GM19438 (cell line): ENCODE results near the gene SLC9B2.

ENCODE experiments used
- ATAC-seq: cut with Tn5 transposase; IDR thresholded peaks from one replicate; pipeline ENCODE4 v1.9.1; 2021; ENCODE audit warnings: low read depth; ENCODE audit not compliant: unreplicated experiment

Gene SLC9B2

GRCh38 chr4:103076747-103077347, at the start of gene SLC9B2:
SLC9B2 (minus strand) TSS chr4:103076761; CDS start chr4:103067550, 9,211 bp downstream.
- peak; percentile 52 for ATAC-seq

GRCh38 chr4:103126126-103126525, 49.6 kb upstream of the SLC9B2 start:
- no peak for ATAC-seq

- ATAC-seq, result no peak
Measured at GRCh38 chr4:103123114-103123513, 46.6 kb upstream of the SLC9B2 start.

- ATAC-seq, result no peak
Measured at GRCh38 chr4:103118166-103118565, 41.6 kb upstream of the SLC9B2 start.

GRCh38 chr4:103111598-103111997, 35.0 kb upstream of the SLC9B2 start:
- ATAC-seq, result no peak

- ATAC-seq, result no peak
Measured at GRCh38 chr4:103108542-103108941, 32.0 kb upstream of the SLC9B2 start.

GRCh38 chr4:103105558-103106356, 29.2 kb upstream of the SLC9B2 start:
- no peak for ATAC-seq

GRCh38 chr4:103104886-103105285, 28.3 kb upstream of the SLC9B2 start:
- no peak for ATAC-seq

GRCh38 chr4:103100691-103101090, 24.1 kb upstream of the SLC9B2 start:
- ATAC-seq, result no peak

GRCh38 chr4:103099691-103100392, 23.3 kb upstream of the SLC9B2 start, which contains the start of gene BDH2:
BDH2 (minus strand) TSS chr4:103099834; CDS start chr4:103096254, 3,580 bp downstream.
- ATAC-seq, result peak; percentile 97

GRCh38 chr4:103098756-103099440, 22.3 kb upstream of the SLC9B2 start:
- ATAC-seq, result no peak

GRCh38 chr4:103098341-103098740, 21.8 kb upstream of the SLC9B2 start:
- no peak for ATAC-seq

GRCh38 chr4:103097112-103097511, 20.6 kb upstream of the SLC9B2 start:
- ATAC-seq, result no peak

- ATAC-seq, result no peak
Measured at GRCh38 chr4:103095080-103095479, 18.5 kb upstream of the SLC9B2 start.

- no peak for ATAC-seq
Measured at GRCh38 chr4:103092245-103092644, 15.7 kb upstream of the SLC9B2 start.

- peak; percentile 78 for ATAC-seq
Measured at GRCh38 chr4:103091601-103092223, 15.2 kb upstream of the SLC9B2 start.

- ATAC-seq, result no peak
Measured at GRCh38 chr4:103089481-103089880, 12.9 kb upstream of the SLC9B2 start.

- ATAC-seq, result no peak
Measured at GRCh38 chr4:103086551-103086950, 10.0 kb upstream of the SLC9B2 start.

- ATAC-seq, result no peak
Measured at GRCh38 chr4:103085555-103086196, 9.1 kb upstream of the SLC9B2 start.

GRCh38 chr4:103079621-103080020, 3.1 kb upstream of the SLC9B2 start:
- ATAC-seq, result no peak
